HG03060 (cell line): ENCODE results near the gene RERE.

Source experiments
- ATAC-seq: cut with Tn5 transposase; IDR thresholded peaks from one replicate; pipeline ENCODE4 v1.9.1; 2021; ENCODE audit warnings: low read depth, moderate number of reproducible peaks; ENCODE audit not compliant: unreplicated experiment

Gene RERE

DNA sequence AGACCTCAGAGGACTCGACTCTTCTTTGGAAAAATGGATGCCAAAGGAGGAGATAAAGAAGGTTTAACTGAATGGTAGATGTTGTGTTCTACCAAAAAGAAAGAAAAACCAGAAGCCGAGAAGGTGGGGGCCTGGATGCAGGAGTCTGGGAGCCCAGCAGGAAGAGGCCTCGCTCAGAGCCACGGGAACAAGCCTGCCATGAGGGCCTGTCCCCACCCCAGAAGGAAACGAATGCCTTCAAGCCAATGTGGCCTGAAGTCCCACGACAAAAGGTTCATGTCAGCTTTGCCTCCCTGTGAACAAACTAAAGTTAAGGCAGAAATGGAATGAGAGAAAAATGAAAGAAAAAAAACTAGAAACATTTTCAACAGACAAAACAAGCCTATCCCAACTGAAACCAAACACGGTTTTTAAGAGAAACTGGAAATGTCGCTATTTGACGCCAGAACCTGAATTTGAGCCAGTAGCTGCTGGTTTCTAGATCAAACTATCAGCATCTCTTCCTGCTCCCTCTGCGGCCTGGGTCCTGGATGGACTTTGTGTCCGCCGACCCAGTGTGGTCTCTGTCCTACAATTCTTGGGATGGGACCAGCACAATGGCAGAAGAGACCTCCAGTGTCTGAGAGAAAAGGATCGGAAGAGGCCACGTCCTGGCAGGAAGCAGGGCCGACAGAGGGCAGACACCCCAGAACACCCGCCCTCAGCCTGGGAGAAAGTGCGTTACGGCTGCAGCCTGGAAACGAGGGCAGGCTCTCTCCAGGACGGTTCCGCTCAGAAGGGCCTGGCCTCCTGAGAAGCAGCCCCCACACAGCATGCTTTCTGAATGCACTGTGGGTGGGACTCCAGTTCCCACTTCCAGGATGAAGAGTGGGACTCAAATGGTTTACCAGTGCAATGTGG lies 464.3 kb downstream of the RERE start:
- ATAC-seq = no peak

DNA sequence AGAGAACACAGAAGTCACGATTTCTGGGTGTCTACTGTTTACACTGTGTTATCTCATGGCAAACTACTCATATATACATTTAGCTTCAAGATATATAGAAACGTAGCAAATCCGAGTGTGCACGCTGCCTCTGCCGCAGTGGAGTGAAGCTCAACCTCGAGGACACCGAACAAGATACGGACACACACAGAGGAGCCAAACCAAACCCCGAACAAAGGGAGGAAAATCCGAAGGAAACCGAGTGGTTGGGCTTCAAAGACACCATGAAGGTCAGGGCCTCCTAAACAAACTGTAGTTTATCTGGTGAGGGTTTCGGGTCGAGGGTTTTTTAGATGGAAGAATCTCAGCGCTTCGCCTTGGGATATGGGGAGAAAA lies 465.0 kb downstream of the RERE start:
- ATAC-seq = no peak

DNA sequence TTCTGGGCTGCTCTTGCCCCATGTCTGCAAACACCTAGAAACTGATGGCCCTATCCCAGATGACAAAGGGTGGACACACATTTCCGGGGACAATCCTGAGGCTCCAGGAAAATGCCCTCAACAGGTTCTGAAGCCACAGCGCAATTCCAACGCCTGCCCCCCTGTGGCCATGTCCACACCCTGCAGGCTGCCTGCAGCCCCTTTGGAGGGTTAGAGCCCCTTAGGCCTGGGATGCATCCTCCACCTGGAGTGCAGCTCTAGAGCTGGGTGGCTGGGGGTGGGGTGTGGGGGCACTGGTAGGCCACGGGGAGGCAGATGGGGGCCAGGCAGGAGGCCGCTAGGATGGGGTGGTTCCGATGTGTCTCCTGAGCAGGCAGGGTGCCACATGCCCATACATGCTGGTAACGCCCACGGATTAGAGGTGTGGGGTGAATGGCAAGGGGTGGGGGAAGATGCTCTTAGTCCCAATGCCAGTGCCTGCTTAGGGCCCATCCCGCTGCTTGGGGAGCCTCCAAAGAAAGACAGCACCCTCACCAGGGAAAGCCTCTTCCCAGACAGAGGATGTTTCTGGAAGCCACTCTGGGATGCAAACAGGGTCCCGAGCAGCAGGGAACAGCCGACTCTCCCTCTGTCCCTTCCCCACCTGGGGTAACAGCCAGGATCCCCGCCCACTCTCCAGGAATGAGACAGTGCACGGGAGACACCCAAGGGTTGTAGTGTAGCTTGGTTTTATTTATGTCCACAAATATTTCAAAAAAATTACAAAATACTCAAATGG lies 465.6 kb downstream of the RERE start:
- no peak for ATAC-seq

DNA sequence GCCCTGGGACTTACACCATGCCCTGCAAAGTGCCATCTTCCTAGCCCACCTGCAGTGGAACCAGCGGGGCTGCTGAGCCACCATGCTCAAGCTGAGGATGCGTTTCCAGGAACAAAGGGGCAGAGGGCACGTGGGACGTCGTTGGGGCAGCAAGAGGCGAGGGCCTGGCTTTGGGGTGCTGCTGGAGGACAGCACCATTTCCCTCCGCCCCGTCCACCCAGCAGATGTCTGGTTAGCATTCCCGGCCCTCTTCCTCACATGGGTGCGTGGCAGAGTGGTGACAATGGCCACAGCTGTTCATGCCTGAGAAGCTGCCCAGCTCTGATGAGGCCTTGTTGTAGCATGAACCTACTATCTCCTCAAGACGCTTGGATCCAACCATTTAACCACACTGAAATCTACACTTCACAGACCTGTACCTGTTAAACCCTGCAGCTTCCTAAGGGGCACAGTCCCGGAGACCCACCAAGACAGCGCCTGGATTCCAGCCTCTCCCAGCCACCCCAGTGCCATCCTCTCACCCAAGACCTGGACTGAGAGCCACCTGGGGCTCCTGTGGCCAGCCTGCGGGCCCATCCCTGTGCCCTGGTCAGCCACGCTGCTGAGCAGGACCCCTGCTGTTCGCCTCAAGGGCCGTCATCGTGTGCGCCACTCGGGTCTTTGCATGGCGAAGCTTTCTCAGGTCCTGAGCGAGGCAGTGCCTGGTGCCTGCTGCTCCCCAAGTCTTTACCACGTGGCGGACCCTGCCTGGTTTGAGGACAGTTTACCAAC lies 466.3 kb downstream of the RERE start:
- no peak for ATAC-seq

DNA sequence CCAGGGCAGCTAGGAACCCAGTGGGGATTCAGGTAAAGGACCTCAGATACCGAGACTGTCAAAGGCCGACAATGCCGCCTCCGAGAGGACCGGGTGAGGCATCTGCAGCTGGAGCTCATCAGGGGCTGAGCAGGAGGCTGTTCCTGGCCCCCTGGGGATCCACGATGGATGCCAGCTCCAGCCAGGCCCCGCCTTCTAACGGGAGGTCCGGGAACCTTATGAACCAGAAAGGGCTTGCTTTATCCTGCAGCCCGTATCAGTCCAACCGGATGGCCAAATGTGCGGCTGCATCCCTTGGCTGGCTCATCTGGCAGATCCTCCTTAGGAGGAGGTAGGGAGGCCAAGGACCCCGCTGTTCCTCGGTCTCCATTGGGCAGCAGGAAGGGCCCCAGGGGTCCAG lies 467.5 kb downstream of the RERE start:
- no peak for ATAC-seq

DNA sequence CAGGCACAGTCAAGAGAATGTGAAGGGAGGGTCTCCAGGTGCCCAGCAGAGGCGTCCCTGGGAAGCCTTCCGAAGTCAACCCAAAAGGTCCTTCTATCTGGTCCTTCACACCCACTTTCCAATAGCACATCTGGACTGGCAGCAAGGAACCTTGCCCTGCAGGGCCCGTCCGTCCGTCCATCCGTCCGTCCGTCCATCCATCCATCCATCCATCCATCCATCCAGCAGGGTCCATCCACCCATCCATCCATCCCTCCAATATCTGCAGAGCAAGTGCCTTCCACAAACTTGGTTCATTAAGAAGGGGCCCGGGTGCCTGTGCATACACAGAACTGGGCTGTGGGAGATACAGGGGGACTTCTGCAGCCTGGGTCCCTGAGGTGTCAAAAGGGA lies 468.0 kb downstream of the RERE start:
- ATAC-seq = no peak

DNA sequence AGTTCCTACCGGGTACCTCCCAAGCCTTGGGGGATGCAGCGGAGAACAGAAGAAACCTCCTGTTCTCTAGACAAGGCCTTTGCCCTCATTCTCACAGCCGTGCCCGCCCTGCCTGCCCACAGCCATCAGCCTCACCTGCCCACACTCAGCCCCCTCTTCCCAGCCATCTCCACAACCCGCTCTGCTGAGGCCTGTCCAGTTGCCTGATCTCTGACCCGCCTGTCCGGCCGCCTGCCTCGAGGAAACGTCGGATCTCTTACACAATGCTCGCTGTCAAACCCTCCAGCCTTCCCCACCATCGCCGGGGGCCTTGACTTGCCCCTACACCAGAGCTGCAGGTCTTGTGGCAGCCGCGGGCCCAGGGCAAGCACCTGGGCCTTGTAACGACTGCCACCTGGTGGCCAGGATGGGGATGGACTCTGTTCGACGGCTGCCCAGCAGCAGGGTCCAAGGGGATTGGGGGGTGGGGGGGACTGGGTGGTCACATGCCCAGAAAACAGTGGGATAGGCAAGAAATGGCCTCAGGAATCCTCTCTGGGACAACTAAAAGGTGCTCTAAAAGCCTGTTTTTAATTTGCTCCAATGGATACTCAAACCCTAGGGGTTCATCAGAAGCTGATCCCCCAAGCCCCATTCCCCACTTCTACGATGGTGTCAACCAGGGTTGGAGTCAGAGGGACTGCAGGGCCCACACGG lies 468.5 kb downstream of the RERE start:
- ATAC-seq = no peak

DNA sequence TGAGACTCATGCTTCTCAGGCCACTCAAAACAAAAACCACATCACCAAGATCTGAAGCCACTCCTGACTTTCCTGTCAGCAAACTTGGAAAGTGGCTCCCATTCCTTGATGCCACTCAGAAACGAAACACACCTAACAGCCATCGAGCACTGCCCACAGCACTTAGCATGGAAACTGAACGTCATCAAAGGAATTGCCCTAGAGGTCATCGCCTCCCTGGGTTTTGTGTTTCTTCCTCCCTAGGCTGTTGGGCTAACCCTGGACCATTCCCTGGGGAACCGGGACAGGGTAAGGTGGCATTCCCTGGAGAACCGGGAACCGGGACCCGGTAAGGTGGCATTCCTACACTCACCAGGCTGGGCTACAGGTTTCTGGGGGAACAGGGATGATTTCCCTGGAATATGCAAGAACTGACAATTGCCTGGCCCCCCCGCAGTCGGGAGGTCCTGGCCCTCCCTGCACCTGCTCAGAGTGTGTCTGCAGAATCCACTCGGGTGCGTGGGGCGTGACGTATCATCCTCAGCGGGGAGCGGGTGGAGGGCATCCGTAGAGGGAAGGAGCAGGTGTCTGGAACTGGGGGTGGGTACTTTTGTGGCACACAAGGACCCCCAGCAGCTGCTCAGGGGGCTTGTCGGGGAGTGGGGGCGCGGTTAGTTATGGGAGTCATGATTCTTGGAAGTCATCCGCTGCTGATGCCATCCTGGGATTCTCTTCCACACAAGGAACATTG lies 469.2 kb downstream of the RERE start:
- no peak for ATAC-seq

DNA sequence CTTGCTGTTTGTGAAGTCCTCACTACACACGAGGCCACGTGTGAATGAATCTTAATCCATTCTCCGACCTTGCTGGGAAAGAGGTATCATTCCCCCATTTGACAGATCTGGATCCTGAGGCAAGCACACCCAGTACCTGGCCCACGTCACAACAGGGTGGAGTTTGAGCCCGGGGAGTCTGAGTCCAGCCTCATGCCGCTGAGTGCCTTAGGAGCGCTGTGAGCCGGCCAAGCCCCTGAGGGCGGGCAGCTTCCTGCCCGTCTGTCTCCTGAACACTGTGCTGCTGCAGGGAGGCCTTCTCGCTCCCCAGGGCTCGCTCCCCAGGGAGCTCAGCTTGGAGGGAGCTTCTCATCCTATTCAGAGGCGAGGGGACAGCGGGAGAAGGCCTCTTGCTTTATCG lies 469.8 kb downstream of the RERE start:
- ATAC-seq = no peak

DNA sequence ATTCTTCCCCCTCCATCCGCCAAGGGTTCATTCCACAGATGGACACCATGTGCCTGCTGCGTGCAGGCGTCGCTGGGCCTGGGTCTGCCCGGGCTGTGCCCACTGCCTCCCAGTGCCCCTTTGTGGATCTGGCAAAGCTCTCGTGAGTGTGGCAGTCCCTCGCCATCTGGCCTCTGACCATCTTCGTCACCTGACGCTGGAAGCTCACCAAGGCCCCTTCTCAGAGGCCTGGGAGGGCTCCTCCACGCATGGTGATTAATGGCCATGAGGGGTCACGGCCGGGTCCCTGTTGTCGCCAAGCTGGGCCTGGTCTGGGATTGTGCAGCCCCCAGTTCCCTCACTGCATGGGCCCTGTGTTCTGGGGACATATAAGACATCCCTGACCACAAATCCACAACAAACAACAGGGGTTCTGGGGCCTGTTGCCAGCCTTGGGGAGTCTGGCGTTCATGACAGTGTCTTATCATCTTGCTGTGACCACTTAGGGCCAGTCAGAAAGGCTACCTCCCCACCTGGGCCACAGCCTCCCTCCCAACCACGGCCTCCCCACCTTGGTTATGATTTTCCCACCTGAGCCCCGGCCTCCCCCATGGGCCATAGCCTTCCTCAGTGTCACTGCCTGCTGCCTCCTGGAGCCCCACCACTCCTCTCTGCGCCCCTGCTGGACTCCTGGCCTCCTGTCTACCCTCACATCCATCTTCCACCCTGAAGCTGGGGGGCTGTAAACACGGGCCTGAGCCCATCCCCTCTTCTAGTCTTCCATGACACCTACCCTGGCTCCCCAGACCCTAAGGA lies 471.6 kb downstream of the RERE start:
- no peak for ATAC-seq

DNA sequence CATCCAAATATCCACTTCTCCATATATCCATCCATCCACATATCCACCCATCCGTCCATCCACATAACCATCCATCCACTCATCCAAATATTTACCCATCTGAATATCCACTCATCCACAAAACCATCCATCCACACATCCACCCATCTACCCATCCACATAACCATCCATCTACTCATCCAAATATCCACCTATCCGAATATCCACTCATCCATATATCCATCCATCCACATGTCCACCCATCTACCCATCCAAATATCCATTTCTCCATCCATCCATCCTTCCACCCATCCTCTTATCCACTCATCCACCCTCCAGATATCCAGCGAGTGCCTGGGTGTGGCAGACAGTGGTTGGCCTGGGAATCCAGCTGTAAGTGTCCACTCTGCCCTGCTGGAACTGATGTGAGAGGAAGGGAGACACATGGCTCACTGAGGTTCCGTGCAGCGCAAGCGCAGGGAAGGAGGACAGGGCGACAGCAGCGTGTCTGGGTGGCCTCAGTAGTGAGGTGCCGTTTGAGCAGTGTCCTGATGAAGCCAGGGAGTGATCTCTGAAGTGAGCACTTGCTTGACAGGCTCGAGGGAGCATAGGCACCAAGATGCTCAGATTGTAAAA lies 472.4 kb downstream of the RERE start:
- no peak for ATAC-seq

DNA sequence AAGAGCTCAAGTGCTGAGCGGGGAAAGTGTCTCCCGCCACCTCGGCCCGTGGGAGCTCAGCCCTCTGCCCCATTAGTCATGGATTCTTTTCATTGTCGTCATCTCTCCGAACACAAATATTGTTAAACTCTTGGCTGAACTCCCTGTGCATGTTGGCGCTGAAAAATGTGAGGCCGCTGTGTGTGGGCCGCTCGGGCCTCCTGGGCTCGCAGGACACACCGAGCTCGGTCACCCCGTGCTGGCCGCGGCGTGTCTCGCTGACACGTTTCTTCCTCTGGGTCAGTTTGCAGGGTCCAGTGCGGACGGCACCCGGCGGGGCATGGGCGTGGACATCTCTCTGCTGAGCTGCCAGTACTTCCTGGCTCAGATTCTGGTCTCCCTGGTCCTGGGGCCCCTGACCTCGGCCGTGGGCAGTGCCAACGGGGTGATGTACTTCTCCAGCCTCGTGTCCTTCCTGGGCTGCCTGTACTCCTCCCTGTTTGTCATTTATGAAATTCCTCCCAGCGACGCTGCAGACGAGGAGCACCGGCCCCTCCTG lies 473.9 kb downstream of the RERE start:
- ATAC-seq = no peak

DNA sequence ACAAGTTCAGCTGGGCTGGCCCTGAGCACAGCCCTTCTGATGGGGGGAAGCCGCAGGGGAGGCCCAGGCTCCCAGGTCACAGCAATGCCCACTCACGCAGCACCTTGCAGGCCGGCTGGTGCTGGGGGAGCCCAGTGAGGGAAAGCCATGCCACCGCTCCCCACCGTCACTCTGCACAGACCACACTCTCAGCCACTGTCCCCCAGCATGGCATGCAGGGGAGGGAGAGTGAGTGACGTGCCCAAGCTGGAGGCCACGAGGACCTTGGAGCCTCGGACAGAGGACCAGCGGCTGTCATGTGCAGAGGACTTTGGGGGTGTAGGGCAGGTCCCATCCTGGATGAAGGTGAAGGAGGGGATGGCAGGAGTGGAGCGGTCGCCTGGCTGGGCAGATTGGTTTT lies 474.4 kb downstream of the RERE start:
- ATAC-seq = no peak

DNA sequence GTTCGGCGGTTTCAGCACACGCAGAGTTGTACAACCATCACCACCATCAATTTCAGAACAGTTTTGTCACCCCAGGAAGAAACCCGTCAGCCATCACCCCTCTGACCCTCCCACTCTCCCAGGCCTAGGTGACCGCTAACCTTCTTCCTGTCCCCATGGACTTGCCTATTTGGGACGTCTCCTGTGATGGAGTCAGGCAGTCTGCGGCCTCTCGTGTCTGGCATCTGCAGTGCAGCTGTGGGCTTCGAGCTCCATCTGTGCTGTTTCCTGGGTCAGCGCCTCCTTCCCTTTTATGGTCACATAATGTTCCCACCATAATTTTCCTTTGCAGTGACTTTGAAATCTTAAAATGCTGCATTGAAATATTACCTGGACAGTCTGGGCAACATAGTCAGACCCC lies 475.1 kb downstream of the RERE start:
- no peak for ATAC-seq

DNA sequence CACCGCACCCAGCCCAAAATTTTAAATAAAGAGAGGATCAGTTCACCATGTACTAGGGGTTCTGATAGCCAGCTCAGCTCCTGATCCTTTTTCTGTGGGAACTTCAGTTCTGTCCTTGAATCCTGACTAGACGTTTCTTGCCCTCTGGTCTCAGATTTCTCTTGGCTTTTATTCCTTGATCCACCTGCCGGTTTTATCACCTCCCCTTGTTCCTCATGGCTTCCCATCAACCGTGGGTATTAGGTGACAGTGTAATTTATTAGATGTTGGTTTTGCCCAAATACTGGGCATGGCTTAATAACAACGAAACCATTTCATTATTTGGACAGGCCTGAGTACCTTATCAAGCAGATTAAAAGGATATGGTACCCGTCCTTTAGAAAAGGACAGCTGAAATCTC lies 477.0 kb downstream of the RERE start:
- ATAC-seq = no peak

DNA sequence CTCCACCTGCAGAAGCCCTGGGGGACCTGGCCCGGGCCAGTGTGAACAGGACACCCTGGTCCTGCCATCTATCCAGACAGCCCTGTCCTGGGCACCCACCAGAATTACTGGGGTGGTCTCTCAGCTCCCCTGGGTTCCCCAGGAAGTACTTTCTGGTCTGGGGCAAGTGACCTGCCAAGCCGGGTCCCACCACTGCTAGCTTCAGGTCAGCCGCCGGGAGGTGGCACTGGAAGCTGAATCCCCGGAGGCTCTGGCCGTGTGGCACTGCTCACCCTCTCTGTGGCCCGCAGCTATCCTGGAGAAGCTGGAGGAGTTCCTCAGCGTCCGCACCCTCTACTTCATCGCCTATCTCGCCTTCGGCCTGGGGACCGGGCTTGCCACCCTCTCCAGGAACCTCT lies 478.2 kb downstream of the RERE start:
- ATAC-seq = no peak

DNA sequence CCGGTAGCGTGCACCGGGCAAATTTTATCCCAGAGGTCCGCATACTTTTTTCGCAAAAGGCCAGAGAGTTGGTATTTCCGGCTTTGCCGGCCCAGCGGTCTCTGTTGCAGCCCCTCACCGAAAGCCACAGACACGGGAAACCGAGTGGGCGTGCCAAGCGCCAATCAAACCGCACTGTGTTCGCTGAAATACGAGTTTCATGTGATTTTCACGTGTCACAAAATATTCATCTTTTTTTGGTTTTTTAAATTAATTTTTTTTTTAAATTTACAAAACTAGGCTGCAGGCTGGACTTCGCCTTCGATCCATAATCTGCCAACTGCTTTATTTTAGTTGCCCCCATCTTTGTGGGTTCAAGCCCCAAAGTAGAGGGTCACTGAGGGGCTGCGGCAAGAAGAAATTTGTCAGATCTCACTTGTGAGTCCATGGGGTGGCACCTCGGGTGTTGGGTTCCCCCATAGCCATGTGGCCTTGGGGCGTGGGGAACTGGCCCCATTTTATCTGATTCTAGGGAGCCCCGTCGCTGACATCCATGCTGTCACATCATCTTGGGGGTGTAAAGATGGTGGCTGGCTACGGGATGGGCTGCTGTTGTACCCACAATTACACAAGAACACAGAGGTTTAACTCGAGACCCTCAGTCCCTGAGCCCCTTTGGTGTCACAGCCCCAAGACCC lies 478.8 kb downstream of the RERE start:
- no peak for ATAC-seq
